ACHN (cell line): Measurements from ENCODE around the gene VEGFB.

ENCODE experiments used
- DNase-seq: peaks from one replicate; pipeline ENCODE4 v3.0.0-alpha.2; 2015
- in situ Hi-C: cut with HindIII; loops from 2 replicates; pipeline ENCODE4 v1.10.0; 2017; ENCODE audit warnings: low sequenced_read_pairs, low pct_ligation_motif_present, low pct_unique_long_range_greater_than_20kb

The VEGFB gene

DNA sequence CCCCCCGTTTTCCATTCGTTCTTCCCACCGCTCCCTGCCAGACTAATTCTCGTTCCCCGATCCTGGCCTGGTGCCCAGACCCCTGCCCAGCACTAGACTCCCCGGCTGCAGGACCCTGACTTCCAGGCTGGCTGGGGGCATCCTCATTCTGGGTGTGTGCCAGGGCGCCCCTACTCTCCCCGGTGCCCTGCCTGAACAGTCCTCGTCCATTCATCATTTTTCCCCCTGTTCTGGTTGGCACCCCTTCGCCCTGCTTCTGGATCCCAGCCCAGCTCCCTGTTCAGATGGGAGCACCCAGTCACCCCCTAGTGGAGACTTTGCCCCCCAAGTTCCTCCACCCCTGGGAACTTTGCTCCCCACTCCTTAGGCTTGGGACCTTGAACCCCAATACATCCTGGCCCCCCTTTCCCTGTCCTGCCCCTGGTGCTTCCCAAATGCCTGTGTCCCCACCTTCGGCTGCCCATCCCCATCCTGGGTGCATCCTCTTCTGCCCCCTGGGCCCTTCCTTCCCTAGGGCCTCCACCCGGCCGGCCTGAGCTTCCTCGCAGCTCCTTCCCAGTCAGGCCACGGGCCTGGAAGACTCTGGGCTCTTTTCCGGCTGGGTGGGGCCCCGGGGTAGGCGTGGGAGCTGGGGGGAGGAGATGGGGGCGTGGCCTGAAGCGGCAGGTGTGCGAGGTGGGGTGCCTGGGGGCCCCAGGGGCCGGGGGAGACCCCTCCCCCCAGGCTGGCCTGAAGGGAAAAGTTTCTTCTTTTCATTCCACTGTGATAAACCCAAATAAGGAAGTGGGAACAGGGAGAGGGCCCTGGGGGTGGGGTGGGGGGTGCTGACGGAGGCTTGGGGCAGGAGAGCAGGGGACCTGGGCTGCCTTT lies 17.9 kb downstream of the VEGFB start:
- DNase-seq, result peak; percentile 65
- in situ Hi-C loops, result no loop called here

GRCh38 chr11:64253043-64253442 lies 18.7 kb downstream of the VEGFB start:
- DNase-seq, result no peak
- in situ Hi-C loops, result no loop called here

GRCh38 chr11:64253481-64253880 lies 19.1 kb downstream of the VEGFB start:
- in situ Hi-C loops, result no loop called here
- no peak for DNase-seq

GRCh38 chr11:64254326-64254725 lies 19.9 kb downstream of the VEGFB start:
- in situ Hi-C loops, result no loop called here
- no peak for DNase-seq

DNA sequence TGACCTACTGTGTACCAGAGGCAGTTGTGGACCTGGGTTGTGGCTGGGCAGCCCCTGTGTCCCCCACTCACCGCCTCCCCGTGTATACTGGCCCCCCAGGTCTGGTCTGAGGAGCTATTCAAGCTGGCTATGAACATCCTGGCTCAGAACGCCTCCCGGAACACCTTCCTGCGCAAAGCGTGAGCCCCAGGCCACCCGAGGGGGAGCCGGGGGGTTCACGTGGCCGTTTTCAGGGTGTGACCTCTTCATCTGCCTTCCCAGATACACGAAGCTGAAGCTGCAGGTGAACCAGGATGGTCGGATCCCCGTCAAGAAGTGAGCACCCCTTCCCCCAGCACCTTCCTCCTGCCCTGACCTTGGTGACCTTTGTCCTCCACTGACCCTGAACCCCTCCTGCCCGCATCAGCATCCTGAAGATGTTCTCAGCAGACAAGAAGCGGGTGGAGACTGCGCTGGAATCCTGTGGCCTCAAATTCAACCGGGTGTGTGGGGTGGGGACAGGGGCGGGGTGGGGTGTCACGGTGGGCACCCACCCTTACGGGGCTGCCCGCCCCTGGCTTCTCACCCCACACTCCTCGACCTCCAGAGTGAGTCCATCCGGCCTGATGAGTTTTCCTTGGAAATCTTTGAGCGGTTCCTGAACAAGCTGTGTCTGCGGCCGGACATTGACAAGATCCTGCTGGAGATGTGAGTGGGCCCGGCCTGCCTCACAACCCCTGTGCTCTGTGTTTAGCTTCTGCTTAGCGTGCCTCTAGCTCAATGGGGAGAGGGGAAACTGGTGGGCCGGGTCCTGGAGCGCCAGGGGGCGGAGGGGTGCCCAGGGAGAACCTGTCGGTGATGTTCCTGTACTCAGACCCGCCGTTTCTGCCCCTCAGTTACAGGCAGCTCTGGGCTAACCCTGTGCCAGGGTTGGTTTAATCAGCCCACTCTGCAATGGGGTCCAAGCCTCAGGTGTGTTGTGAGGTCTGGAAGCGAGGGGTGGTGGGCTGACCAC lies 21.0 kb downstream of the VEGFB start:
- in situ Hi-C loops, result no loop called here

DNA sequence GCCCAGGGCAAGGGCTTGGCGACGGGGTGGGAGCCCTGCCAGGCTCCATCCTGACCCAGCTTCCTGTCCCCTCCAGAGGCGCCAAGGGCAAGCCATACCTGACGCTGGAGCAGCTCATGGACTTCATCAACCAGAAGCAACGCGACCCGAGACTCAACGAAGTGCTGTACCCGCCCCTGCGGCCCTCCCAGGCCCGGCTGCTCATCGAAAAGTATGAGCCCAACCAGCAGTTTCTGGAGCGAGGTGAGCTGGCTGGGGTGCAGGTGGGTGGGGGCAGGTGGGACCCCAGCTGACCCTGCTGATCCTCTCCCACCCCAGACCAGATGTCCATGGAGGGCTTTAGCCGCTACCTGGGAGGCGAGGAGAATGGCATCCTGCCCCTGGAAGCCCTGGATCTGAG lies 21.9 kb downstream of the VEGFB start:
- DNase-seq, result no peak
- in situ Hi-C loops, result no loop called here

More for the DNA sequence above, 21.0 kb downstream of the VEGFB start:
- DNase-seq, result no peak

DNA sequence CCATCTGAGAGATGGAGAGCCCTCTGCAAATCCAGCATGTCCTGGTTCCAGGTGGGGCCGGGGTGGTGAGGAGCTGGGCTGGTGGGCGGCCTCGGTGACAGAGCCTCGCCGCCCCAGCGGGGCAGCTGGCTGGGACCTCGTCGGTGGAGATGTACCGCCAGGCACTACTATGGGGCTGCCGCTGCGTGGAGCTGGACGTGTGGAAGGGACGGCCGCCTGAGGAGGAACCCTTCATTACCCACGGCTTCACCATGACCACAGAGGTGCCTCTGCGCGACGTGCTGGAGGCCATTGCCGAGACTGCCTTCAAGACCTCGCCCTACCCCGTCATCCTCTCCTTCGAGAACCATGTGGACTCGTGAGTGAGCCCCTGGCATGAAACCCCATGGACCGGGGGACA lies 24.0 kb downstream of the VEGFB start:
- in situ Hi-C loops, result no loop called here

DNA sequence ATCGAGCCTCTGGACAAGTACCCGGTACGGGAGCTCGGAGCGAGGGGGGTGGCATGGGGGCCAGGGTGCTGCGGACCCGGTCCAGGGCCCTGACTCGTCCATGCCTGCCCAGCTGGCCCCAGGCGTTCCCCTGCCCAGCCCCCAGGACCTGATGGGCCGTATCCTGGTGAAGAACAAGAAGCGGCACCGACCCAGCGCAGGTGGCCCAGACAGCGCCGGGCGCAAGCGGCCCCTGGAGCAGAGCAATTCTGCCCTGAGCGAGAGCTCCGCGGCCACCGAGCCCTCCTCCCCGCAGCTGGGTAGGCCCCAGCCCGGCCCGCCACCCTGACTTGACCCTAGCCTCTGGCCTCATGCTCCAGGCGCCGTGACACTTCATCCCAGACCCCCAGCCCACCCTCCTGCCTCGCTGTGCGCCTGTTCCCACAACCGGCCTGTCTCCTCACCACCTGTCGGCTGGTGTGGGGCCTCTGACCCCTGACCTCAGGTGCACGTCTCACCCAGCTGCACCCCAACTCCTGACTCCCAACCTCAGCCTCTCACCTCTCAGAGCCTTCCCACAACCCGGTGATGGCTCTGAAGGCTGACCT lies 24.7 kb downstream of the VEGFB start:
- in situ Hi-C loops, result no loop called here
- DNase-seq, result no peak

More for the DNA sequence above, 24.0 kb downstream of the VEGFB start:
- DNase-seq, result no peak

GRCh38 chr11:64259533-64260067 lies 25.2 kb downstream of the VEGFB start:
- in situ Hi-C loops, result no loop called here
- DNase-seq, result no peak

DNA sequence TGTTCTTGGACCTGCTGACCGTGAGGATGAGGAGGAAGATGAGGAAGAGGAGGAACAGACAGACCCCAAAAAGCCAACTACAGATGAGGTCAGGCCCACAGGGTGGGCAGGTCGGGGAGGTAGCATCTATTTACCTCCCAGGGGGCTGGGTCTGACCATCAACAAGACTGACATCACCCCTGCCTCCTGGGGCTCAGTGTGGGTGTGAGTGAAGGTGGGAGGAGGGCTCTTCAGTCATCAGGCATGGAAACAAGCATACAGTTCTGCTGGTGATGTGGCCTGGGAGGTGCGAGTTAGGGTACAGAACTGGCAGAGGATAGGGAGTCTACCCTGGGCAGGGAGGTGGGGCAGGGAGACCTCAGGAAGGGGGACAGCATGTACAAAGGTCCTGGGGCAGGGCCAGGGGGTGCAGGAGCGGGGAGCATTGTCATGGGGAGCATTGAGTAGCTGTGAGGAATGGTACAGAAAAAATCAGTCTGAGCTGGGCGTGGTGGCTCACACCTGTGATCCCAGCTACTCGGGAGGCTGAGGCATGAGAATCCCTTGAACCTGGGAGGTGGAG lies 25.8 kb downstream of the VEGFB start:
- DNase-seq, result no peak
- in situ Hi-C loops, result no loop called here

DNA sequence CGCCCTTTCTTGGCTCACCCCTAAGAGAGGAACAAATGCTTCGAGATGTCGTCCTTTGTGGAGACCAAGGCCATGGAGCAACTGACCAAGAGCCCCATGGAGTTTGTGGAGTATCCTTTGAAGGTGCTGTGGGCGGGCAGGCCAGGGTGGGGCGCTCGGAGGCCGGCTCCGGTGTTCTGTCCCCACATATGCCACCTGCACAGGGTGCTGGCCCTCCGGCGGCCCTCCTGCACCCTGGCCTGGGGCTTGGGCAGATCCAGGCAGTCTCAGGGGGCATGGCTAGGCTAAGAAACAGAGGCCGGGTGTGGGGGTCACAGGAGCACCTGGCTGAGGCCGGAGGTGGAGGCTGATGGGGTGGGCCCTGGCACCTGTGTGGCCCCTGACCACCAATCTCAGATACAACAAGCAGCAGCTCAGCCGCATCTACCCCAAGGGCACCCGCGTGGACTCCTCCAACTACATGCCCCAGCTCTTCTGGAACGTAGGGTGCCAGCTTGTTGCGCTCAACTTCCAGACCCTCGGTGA lies 27.2 kb downstream of the VEGFB start:
- in situ Hi-C loops, result no loop called here
- DNase-seq, result no peak

DNA sequence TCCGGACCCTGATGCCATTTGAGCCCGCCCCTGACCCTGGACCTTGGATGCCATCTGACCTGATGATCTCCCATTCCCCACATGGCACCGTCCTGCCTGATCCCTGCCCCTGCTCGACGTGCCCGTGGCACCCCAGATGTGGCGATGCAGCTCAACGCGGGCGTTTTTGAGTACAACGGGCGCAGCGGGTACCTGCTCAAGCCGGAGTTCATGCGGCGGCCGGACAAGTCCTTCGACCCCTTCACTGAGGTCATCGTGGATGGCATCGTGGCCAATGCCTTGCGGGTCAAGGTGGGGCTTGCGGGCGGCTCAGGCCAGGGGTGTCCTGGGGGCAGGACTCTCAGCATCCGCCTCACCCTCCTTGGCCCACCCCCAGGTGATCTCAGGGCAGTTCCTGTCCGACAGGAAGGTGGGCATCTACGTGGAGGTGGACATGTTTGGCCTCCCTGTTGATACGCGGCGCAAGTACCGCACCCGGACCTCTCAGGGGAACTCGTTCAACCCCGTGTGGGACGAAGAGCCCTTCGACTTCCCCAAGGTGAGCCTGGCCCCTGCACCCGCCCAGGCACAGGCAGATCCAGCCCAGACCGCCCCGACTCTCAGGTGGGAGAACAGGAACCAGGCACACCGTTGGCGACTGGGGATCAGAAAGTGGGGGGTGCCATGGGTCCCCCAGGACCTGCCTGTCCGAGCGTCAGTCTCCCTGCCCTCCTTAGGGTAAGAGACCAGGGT lies 28.1 kb downstream of the VEGFB start:
- DNase-seq, result no peak
- in situ Hi-C loops, result no loop called here

- no peak for DNase-seq
- in situ Hi-C loops, result no loop called here
Measured at GRCh38 chr11:64263021-64263946, 28.9 kb downstream of the VEGFB start.

GRCh38 chr11:64263947-64264317 lies 29.5 kb downstream of the VEGFB start:
- in situ Hi-C loops, result no loop called here
- DNase-seq, result no peak

DNA sequence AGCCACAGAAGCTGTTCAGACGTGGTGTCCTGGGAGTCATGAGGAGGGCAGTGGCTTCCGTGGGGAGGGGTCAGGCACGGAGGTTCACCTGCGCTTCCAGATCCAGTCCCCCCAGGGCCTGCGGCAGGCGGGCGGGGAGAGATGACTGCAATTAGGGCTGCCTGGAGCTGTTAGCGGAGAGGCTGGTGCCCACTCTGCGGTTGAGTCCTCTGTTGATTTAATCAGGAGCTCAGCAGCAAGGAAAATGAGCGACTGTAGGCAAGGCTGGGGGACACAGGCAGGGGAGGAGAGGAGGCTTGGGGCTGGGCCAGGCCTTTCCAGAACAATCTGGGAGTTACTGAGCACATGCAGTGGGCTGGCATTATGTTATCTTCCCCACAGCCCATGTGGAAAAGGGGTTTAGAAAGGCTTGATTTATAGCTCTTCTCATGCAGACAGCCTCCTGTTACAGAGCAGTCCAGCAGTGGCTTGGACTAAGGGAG lies 30.0 kb downstream of the VEGFB start:
- in situ Hi-C loops, result no loop called here
- no peak for DNase-seq
